HCT116 (cell line): ENCODE data around the gene TRNAU1AP. TPM values are rescaled to one million over a fixed set of nuclear protein-coding genes. Genes with fewer than 3 reads are reported as not detected.

Experiments used
- ATAC-seq: fragments of 200-7000 bp; cut with Tn5 transposase; 2 replicates; pipeline ENCODE4 v1.9.1; 2020; ENCODE audit warnings: mild to moderate bottlenecking, moderate library complexity
- BruUV-seq: library from RNA; stranded (reverse); fragments of 400-500 nt; replicated peaks from 2 replicates; lab custom pipeline; 2021; lab: Mats Ljungman, UMichigan
- CTCF ChIA-PET: fragments of 300-600 bp; sonication (Branson Sonifier 250); formaldehyde crosslinking; loops from one replicate; lab custom pipeline; 2021; ENCODE audit warnings: antibody characterized with exemption; lab: Charles Lee
- POLR2A ChIA-PET: fragments of 300-600, 350-600 bp; sonication (Branson Sonifier 250); formaldehyde crosslinking; loops from one replicate; lab custom pipeline; 2021; ENCODE audit warnings: antibody characterized with exemption; lab: Charles Lee
- RAD21 ChIA-PET, 2 experiments: fragments of 300-600 bp; sonication (Branson Sonifier 250); formaldehyde crosslinking; loops; one replicate each; lab custom pipeline; 2023; ENCODE audit warnings: low total read pairs in 2 of 2; ENCODE audit not compliant: uncharacterized antibody in 2 of 2, unreplicated experiment in 2 of 2, low non-redundant PET in 1 of 2; lab: Charles Lee
- DNase-seq: peaks from one replicate; pipeline ENCODE4 v3.0.0-alpha.2; 2010; ENCODE audit warnings: low read depth, low spot score
- H2AFZ ChIP-seq: fragments of 200-600 bp; shearing (Covaris generic), sonication (generic); 2 replicates; pipeline ENCODE4 v1.6.1; 2017; ENCODE audit warnings: low read depth, mixed run types, mixed read lengths, antibody characterized with exemption, low read length; ENCODE audit not compliant: poor library complexity, severe bottlenecking
- H3K27ac ChIP-seq: 2 replicates; pipeline ENCODE4 v1.5.1; 2012; ENCODE audit warnings: low read depth, low read length
- H3K27me3 ChIP-seq: fragments of 200-600 bp; sonication (generic); 2 replicates; pipeline ENCODE4 v1.6.1; 2016; ENCODE audit warnings: mixed run types, low read length, mixed read lengths; ENCODE audit not compliant: insufficient read depth
- H3K36me3 ChIP-seq, 2 experiments: fragments of 200-500 bp in 1 of 2; fragments of 200-600 bp in 1 of 2; sonication (Bioruptor generic) in 1 of 2; sonication (generic) in 1 of 2; 2 replicates each; pipeline versions ENCODE4 v1.5.1 to v1.6.1; 2014 to 2016; ENCODE audit warnings: low read length in 2 of 2, inconsistent platforms in 1 of 2, mixed read lengths in 1 of 2, mixed run types in 1 of 2; ENCODE audit not compliant: insufficient read depth in 2 of 2, control insufficient read depth in 1 of 2
- H3K4me1 ChIP-seq, 2 experiments: fragments of 200-600 bp in 1 of 2; sonication (generic) in 1 of 2; 2 replicates each; pipeline versions ENCODE4 v1.5.1 to v1.6.1; 2012 to 2017; ENCODE audit warnings: low read length in 2 of 2, inconsistent platforms in 1 of 2, mild to moderate bottlenecking in 1 of 2, mixed read lengths in 1 of 2, mixed run types in 1 of 2, moderate library complexity in 1 of 2; ENCODE audit not compliant: insufficient read depth in 2 of 2, control insufficient read depth in 1 of 2
- H3K4me2 ChIP-seq: fragments of 200-600 bp; sonication (generic); 2 replicates; pipeline ENCODE4 v1.6.1; 2017; ENCODE audit warnings: mixed run types, low read length, mixed read lengths
- H3K4me3 ChIP-seq, 2 experiments: fragments of 200-600 bp in 1 of 2; sonication (generic) in 1 of 2; replicated peaks in 1 of 2; 2 replicates each; pipeline ENCODE4 v1.5.1; 2011 to 2016; ENCODE audit warnings: low read length in 2 of 2, control low read depth in 1 of 2, low read depth in 1 of 2, mild to moderate bottlenecking in 1 of 2, mixed read lengths in 1 of 2, mixed run types in 1 of 2
- H3K79me2 ChIP-seq: fragments of 200-600 bp; sonication (generic); 2 replicates; pipeline ENCODE4 v1.6.1; 2017; ENCODE audit warnings: mild to moderate bottlenecking, mixed run types, low read length, moderate library complexity, mixed read lengths; ENCODE audit not compliant: insufficient read depth
- H3K9ac ChIP-seq: fragments of 200-600 bp; sonication (generic); 2 replicates; pipeline ENCODE4 v1.6.1; 2016; ENCODE audit warnings: low read length, mixed read lengths
- H3K9me2 ChIP-seq: fragments of 200-600 bp; sonication (generic), shearing (Covaris generic); 2 replicates; pipeline ENCODE4 v1.6.1; 2017; ENCODE audit warnings: mixed run types, mild to moderate bottlenecking, moderate library complexity; ENCODE audit not compliant: insufficient read depth
- H3K9me3 ChIP-seq, 2 experiments: fragments of 200-500 bp in 1 of 2; fragments of 200-600 bp in 1 of 2; sonication (Bioruptor generic) in 1 of 2; sonication (generic) in 1 of 2; 2 replicates each; pipeline ENCODE4 v1.6.1; 2014 to 2017; ENCODE audit warnings: low read length in 2 of 2, mixed read lengths in 2 of 2, inconsistent platforms in 1 of 2, low read depth in 1 of 2, mild to moderate bottlenecking in 1 of 2, mixed run types in 1 of 2, moderate library complexity in 1 of 2; ENCODE audit not compliant: control insufficient read depth in 1 of 2, insufficient read depth in 1 of 2
- H4K20me1 ChIP-seq: fragments of 200-600 bp; sonication (generic), shearing (Covaris generic); 2 replicates; pipeline ENCODE4 v1.6.1; 2017; ENCODE audit warnings: mixed run types, mild to moderate bottlenecking, moderate library complexity; ENCODE audit not compliant: insufficient read depth
- CBX3 ChIP-seq: IDR thresholded peaks from 2 replicates; pipeline ENCODE4 v1.6.1; 2012; ENCODE audit warnings: low read depth
- CEBPB ChIP-seq: IDR thresholded peaks from 2 replicates; pipeline ENCODE4 v1.6.1; 2012; ENCODE audit warnings: low read depth
- EGR1 ChIP-seq: IDR thresholded peaks from 2 replicates; pipeline ENCODE4 v1.6.1; 2012; ENCODE audit warnings: low read depth
- ELF1 ChIP-seq: IDR thresholded peaks from 2 replicates; pipeline ENCODE4 v1.6.1; 2012; ENCODE audit warnings: low read depth, borderline replicate concordance
- EZH2phosphoT487 ChIP-seq: fragments of 200-600 bp; IDR thresholded peaks from 2 replicates; pipeline ENCODE4 v1.6.1; 2018; ENCODE audit warnings: antibody characterized with exemption, borderline replicate concordance
- JUND ChIP-seq: IDR thresholded peaks from 2 replicates; pipeline ENCODE4 v1.6.1; 2012
- POLR2A ChIP-seq: IDR thresholded peaks from 2 replicates; pipeline ENCODE4 v1.7.0; 2011; ENCODE audit warnings: borderline replicate concordance; ENCODE audit not compliant: insufficient read depth, insufficient read length; ENCODE audit errors: extremely low read depth
- POLR2AphosphoS5 ChIP-seq: IDR thresholded peaks from 2 replicates; pipeline ENCODE4 v1.6.1; 2011; ENCODE audit warnings: mild to moderate bottlenecking, low read depth, low read length, moderate library complexity
- RAD21 ChIP-seq: IDR thresholded peaks from 2 replicates; pipeline ENCODE4 v1.6.1; 2012; ENCODE audit warnings: low read depth, mild to moderate bottlenecking
- SP1 ChIP-seq: IDR thresholded peaks from 2 replicates; pipeline ENCODE4 v1.6.1; 2012; ENCODE audit warnings: low read depth
- SRF ChIP-seq: IDR thresholded peaks from 2 replicates; pipeline ENCODE4 v1.6.1; 2012; ENCODE audit warnings: low read depth
- YY1 ChIP-seq: IDR thresholded peaks from 2 replicates; pipeline ENCODE4 v1.6.1; 2011; ENCODE audit warnings: low read length, low read depth, moderate library complexity, mild to moderate bottlenecking; ENCODE audit not compliant: insufficient replicate concordance; ENCODE audit errors: extremely low read depth
- ZFX ChIP-seq: fragments of 450-650 bp; IDR thresholded peaks from 2 replicates; pipeline ENCODE4 v1.6.1; 2017
- intact Hi-C: fragments of 100-400 bp; cut with micrococcal nuclease; formaldehyde crosslinking; loops from 2 replicates; pipeline ENCODE4 v1.10.0; 2022
- total RNA-seq: library from RNA; stranded (reverse); gene quantifications from one replicate; pipeline ENCODE4 v1.2.1, GENCODE V29; 2021; ENCODE audit not compliant: unreplicated experiment
- TF ChIP-seq, protein P1 (sequence below): IDR thresholded peaks from 2 replicates; pipeline ENCODE4 v1.6.1; 2012
- TF ChIP-seq, protein P2 (sequence below): IDR thresholded peaks from 2 replicates; pipeline ENCODE4 v1.6.1; 2012; ENCODE audit warnings: low read depth
- TF ChIP-seq, protein P3 (sequence below): IDR thresholded peaks from 2 replicates; pipeline ENCODE4 v1.6.1; 2011; ENCODE audit warnings: mild to moderate bottlenecking, low read length, moderate library complexity; ENCODE audit not compliant: insufficient replicate concordance; ENCODE audit errors: extremely low read depth

Gene TRNAU1AP
- total RNA-seq, 1 experiment from 2014 or later = 29.7 TPM

DNA sequence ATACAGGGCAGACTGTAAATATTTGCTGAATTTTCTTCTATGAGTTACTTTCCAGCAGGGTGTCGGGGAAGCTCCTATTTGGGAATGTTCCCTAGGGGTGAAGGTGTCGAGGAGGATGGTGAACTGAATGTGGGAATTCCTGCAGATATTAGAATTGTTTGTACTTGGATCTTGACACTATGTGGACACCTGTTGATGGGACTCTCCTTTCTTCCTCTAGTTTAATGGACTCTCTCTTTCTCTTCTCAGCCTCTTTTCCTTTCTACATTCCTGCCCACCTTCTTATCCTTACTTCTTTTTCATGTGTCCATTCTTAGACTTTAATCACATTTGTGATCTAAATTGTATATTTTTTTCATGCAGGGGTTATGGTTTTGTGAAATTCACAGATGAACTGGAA is 14.0 kb downstream of the TRNAU1AP start:
- H3K4me3 ChIP-seq = no peak overlapping the region
- BruUV-seq = no TSS peak
- ChIA-PET CTCF (no interaction called here), RAD21 (no interaction called here), POLR2A (interaction anchor here (0.9 kb wide), 1 partner anchor 13 kb away, joined by 3 read pairs; no protein-coding TSS in a partner anchor)
- peaks cover 24 to 43% of the 10 kb centered on the region in 2 experiments for H3K36me3 ChIP-seq
- no peaks in the 10 kb centered on the region for H3K79me2 ChIP-seq
- no peaks in the 10 kb centered on the region for H3K9me3 ChIP-seq
- H3K27ac ChIP-seq = no peak overlapping the region
- intact Hi-C loops = no loop called here
- H3K4me2 ChIP-seq = no peak overlapping the region
- DNase-seq (no peak), ATAC-seq (no peak)
- no peaks in the 10 kb centered on the region for H3K27me3 ChIP-seq
- H4K20me1 ChIP-seq = no peaks in the 10 kb centered on the region
- H2AFZ ChIP-seq = no peak overlapping the region
- no peak overlapping the region for H3K9ac ChIP-seq
- H3K4me1 ChIP-seq = no peaks in the 10 kb centered on the region
- TF ChIP-seq YY1 = no peak
- TF ChIP-seq, protein P1, sequence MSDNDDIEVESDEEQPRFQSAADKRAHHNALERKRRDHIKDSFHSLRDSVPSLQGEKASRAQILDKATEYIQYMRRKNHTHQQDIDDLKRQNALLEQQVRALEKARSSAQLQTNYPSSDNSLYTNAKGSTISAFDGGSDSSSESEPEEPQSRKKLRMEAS = no peak
- no peaks in the 10 kb centered on the region for H3K9me2 ChIP-seq

DNA sequence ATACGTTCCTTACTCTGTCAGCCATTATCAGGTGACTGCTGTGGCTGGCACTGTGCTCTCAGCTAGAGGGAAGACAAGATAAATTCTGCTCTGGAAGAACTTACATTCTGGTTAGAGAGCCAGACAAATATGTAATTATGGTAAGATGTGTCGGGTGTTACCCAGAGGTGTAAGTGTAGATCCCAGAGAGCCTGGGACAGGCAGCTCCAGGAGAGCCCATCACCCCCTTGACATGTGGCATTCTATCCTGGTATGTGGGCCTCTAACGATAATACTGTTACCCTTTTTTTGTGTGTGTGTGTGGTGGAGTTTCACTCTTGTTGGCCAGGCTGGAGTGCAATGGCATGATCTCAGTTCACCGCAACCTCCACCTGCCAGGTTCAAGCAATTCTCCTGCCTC is 19.0 kb downstream of the TRNAU1AP start:
- H3K79me2 ChIP-seq = no peaks in the 10 kb centered on the region
- no peak overlapping the region for H3K4me3 ChIP-seq
- intact Hi-C loops = no loop called here
- H3K36me3 ChIP-seq = peaks cover 17 to 24% of the 10 kb centered on the region in 2 experiments
- no peaks in the 10 kb centered on the region for H3K9me3 ChIP-seq
- no peak for DNase-seq
- no peaks in the 10 kb centered on the region for H3K27me3 ChIP-seq
- H2AFZ ChIP-seq = no peak overlapping the region
- no peaks in the 10 kb centered on the region for H3K4me1 ChIP-seq
- TF ChIP-seq, protein P2, sequence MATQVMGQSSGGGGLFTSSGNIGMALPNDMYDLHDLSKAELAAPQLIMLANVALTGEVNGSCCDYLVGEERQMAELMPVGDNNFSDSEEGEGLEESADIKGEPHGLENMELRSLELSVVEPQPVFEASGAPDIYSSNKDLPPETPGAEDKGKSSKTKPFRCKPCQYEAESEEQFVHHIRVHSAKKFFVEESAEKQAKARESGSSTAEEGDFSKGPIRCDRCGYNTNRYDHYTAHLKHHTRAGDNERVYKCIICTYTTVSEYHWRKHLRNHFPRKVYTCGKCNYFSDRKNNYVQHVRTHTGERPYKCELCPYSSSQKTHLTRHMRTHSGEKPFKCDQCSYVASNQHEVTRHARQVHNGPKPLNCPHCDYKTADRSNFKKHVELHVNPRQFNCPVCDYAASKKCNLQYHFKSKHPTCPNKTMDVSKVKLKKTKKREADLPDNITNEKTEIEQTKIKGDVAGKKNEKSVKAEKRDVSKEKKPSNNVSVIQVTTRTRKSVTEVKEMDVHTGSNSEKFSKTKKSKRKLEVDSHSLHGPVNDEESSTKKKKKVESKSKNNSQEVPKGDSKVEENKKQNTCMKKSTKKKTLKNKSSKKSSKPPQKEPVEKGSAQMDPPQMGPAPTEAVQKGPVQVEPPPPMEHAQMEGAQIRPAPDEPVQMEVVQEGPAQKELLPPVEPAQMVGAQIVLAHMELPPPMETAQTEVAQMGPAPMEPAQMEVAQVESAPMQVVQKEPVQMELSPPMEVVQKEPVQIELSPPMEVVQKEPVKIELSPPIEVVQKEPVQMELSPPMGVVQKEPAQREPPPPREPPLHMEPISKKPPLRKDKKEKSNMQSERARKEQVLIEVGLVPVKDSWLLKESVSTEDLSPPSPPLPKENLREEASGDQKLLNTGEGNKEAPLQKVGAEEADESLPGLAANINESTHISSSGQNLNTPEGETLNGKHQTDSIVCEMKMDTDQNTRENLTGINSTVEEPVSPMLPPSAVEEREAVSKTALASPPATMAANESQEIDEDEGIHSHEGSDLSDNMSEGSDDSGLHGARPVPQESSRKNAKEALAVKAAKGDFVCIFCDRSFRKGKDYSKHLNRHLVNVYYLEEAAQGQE = no peak
- TF ChIP-seq POLR2AphosphoS5 = no peak
- TF ChIP-seq ELF1 = no peak
- TF ChIP-seq JUND = no peak
- TF ChIP-seq EZH2phosphoT487 = no peak
- TF ChIP-seq CEBPB = no peak
- TF ChIP-seq SP1 = no peak
- no peak for TF ChIP-seq YY1
- TF ChIP-seq, protein P3, sequence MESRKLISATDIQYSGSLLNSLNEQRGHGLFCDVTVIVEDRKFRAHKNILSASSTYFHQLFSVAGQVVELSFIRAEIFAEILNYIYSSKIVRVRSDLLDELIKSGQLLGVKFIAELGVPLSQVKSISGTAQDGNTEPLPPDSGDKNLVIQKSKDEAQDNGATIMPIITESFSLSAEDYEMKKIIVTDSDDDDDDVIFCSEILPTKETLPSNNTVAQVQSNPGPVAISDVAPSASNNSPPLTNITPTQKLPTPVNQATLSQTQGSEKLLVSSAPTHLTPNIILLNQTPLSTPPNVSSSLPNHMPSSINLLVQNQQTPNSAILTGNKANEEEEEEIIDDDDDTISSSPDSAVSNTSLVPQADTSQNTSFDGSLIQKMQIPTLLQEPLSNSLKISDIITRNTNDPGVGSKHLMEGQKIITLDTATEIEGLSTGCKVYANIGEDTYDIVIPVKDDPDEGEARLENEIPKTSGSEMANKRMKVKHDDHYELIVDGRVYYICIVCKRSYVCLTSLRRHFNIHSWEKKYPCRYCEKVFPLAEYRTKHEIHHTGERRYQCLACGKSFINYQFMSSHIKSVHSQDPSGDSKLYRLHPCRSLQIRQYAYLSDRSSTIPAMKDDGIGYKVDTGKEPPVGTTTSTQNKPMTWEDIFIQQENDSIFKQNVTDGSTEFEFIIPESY = no peak
- TF ChIP-seq ZFX = no peak
- no peak for TF ChIP-seq CBX3
- TF ChIP-seq RAD21 = no peak
- no peak for TF ChIP-seq POLR2A
- no peak for TF ChIP-seq EGR1
- no peak for TF ChIP-seq SRF
- TF ChIP-seq, all 23 proteins: peak for 0
- BruUV-seq = no TSS peak
- no peak overlapping the region for H3K27ac ChIP-seq
- H4K20me1 ChIP-seq = no peaks in the 10 kb centered on the region
- H3K9ac ChIP-seq = no peak overlapping the region
- no peaks in the 10 kb centered on the region for H3K9me2 ChIP-seq
- no peak for ATAC-seq
- no peak overlapping the region for H3K4me2 ChIP-seq
- POLR2A ChIA-PET = interaction anchor here (4.6 kb wide), 1 partner anchor 10 kb away, joined by 27 read pairs; no protein-coding TSS in a partner anchor
- RAD21 ChIA-PET = no interaction called here
- CTCF ChIA-PET = no interaction called here
